Activated CD8-positive, alpha-beta memory T cell treated with anti-CD3 and anti-CD28 coated beads for 36 hours (primary cell): ENCODE results near the gene SIX5. TPM values are rescaled to one million over a fixed set of nuclear protein-coding genes. Genes with fewer than 3 reads are reported as not detected.

Source experiments
- CTCF ChIA-PET: fragments of 350-600 bp; sonication (Branson Sonifier 250); formaldehyde crosslinking; loops from one replicate; lab custom pipeline; 2021; ENCODE audit warnings: antibody characterized with exemption; lab: Charles Lee
- POLR2A ChIA-PET: fragments of 350-600 bp; sonication (Branson Sonifier 250); formaldehyde crosslinking; loops from one replicate; lab custom pipeline; 2021; ENCODE audit warnings: antibody characterized with exemption; lab: Charles Lee
- total RNA-seq, 2 experiments: library from RNA; stranded (reverse); gene quantifications; one replicate each; pipeline ENCODE4 v1.2.3, GENCODE V29; 2021

SIX5 gene
- 1 to 10 TPM; 2.0 to 2.5 TPM for total RNA-seq

DNA sequence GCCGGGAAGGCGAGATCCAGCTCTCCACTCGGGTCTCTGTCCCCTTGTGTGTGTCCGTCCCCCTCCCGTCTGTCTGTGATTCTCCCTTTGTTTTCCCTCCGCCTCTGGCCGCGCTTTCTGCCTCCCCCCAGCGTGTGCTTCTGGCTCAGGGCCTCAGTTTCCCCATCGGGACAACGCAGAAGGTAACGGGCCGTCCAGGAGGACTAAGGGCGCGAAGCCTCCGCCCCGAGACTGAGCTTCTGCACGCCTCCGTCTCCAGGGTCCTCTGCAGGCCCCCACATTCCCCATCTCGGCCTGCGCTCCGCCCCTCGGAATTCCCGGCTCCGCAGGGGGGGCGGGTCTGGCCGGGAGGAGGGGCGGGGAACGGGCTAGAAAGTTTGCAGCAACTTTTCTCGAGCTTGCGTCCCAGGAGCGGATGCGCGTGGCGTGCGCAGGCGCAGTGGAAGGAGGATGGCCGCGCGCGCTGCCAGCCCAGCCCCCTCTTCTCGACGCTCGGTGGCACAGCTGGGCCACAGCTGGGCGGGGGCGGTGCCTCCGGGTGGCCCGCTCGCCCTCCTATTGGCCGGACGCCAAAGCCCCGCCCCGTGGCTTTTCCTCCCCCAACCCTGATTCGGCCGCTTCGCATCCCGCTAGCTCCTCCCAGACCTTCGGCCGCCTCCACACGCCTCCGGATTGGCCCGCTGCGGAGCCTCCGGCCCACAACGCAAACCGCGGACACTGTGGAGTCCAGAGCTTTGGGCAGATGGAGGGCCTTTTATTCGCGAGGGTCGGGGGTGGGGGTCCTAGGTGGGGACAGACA, at the start of gene SIX5:
TSS of gene SIX5 (minus strand) at position 269 of the 799 bp plus-strand sequence. CDS start 408 bp downstream, outside the sequence.
- CTCF ChIA-PET, result interaction anchor here (0.5 to 4.0 kb wide), 29 partner anchors 10 to 344 kb away, joined by 3 to 43 read pairs (median 5); partner anchors contain the start of genes DMWD, FBXO46, QPCTL and SNRPD2
- POLR2A ChIA-PET, result interaction anchor here (0.8 to 2.1 kb wide), 9 partner anchors 13 to 113 kb away, joined by 3 to 17 read pairs (median 5); partner anchors contain the start of genes DMPK, DMWD, FBXO46 and SNRPD2

DNA sequence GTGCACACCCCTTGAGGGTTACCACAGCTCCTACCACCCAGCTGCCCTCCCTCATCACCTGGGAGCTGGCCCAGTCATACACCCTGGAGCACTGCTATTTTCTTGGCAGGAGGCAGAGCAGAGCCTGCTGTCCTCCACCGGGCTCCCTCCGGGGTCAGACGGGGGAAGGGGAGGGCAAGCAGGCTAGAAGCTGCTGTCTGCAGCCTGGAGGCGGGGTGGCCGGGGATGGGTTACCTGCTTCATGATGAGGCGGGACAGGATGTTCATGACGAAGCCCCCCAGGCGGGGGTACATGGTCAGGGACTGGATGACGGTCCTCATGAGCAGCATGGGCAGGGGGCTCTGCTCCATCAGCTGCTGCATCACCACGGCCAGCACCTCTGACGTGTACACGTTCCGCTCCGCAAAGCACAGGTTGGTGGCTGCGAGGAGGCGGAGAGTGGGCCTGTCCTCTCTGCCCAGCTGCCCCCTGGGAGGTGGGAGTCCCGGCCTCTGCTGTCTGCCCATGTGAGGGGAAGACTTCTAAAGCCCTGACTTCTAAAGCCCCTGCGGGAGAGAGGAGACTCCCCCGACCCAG, 48.8 kb upstream of the SIX5 start:
- POLR2A ChIA-PET, result no interaction called here

DNA sequence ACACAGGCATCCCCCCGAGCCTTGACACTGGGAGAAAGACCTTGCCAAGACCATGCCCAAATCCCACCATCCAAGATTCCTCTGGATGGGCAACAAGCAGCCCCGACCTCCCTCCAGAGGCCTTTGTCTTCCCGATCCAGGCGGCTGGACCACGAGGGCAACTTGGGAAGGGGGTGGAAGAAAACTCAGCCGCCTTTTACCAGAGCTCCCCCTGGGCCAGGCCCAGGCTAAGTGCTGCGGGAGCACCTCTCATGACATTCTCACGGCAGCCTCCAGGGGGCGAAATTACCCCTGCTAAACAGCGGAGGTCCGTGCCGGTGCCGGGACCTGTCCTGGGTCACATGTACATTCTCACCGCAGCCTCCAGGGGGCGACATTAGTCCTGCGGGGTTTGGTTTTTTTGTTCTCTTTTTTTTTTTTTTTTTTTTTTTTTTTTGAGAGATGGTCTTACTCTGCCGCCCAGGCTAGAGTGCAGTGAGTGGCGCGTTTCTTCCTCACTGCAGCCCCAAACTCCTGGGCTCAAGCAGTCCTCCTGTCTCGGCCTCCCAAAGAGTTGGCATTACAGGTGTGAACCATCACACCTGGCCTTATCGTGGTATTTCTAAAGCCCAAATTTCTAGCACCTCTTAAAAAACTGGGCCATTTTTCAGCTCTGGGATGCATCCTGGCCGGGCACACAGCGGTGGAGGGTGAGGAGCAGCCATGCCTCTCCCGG, 48.1 kb upstream of the SIX5 start:
- POLR2A ChIA-PET, result no interaction called here
- CTCF ChIA-PET, result interaction anchor here (0.6 to 2.8 kb wide), 32 partner anchors 9 to 961 kb away, joined by 3 to 24 read pairs (median 4); partner anchors contain the start of genes FOXA3, IRF2BP1, QPCTL and SIX5

More for the DNA sequence above, 48.8 kb upstream of the SIX5 start:
- CTCF ChIA-PET, result interaction anchor here (0.8 to 2.8 kb wide), 16 partner anchors 8 to 137 kb away, joined by 3 to 24 read pairs (median 6); partner anchors contain the start of genes FOXA3, IRF2BP1, SIX5 and SYMPK

DNA sequence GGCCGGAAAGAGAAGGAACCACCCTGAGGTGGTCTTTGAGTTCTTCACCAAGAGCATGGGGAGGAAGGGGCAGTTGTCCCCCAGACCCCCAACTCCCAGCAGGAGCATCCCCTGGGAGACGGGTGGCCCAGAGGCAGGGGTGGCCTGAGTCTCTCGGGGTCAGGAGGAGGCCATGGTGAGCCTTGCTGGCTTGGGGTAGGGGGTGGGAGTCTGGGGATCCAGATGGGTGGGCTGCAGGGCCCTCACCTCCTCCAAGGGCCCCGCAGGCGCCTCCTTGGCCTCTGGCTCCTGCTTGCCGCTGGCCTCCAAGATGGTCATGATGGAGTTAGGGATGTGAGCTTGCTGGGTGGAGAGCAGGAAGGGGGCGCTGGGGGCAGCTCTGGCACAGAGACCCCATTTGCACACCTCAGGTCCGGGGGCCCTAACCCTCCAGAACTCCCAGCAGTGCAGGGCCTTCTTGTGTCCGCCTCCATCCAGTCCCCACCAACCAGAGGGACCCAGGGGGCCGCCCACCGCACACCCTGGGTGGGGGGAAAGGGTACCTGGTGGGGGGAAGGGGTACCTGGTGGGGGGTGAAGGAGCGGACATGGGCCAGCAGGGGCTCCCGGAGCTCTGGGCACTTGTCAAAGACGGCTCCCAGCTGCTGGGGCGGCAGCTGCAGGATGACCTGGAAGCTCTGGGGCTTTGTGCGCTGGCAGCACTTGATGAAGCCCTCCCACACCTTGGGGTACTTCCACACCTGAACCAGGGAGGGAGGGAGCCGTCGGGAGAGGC, 47.4 kb upstream of the SIX5 start:
- ChIA-PET CTCF (interaction anchor here (0.6 to 2.8 kb wide), 30 partner anchors 10 to 961 kb away, joined by 3 to 24 read pairs (median 4); partner anchors contain the start of genes FOXA3, IRF2BP1, QPCTL and SIX5), POLR2A (no interaction called here)

DNA sequence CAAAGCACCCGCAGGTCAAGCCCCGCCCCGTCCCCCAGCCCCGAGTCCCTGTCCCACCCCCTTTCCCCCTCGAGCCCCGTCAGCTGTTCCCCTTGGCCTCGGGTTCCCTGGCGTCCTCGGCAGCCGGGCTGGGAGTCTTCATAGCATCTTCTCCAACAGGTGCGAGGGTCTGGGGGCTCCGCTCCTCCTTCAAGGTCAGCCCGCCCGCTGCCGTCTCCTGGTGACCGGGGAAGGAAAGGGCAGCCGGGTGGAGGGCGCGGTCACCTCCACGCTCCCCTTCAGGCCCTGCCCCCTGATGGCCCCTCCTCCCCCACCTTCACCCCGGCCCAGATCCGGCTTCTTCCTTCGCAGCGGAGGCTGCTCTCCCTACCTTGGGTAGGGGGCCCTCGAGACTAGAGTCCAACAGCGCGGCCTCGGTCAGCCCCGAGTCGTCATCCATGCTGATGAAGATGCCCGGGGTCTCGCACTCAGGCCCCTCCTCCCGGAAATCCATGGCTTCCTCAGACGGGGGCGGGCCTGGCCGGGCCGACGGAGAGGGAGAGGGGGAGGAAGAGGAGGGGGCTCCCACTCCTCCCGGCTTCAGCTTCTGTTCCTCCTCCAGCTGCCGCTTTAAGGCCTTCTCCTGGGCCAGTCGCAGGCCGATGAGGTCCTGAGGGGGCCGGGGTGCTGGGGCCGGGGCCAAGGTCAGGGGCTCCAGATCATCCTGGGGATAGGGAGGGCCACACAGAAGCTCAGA, 46.6 kb upstream of the SIX5 start:
- POLR2A ChIA-PET, result no interaction called here

DNA sequence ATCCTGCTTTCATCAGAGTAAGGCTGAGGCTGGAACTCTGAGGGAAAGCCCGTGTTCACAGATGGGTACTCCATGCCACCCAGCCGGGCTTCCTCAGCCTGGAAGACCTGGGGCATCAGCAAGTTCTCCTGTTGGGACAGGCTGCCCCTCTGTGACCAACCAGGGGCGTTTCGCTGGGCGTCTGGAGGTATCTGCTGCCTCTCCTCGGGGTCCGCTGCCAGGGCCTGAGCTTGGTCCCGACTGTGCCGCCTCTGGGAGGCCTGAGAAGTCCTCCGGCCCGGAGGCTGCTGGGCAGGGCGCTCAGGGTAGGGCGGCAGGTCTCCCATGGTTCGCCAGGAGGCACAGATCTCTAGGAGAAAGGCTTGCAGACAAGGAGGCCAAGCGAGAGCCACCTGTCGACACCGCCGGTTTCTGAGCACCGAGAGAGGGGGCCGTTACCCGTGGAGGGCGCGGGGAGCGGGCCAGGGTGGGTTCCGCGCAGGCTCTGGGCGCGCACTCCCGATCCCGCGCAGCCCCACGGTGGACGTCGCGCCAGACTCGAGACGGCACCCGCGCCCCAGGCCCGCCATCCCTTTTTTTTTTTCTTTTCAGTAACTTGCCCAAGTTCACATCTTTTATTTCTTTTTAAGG, 45.9 kb upstream of the SIX5 start, which contains the start of gene RSPH6A:
TSS of gene RSPH6A (minus strand) at position 458 of the 630 bp plus-strand sequence. CDS start at position 326, 132 bp downstream.
- ChIA-PET POLR2A (no interaction called here), CTCF (no interaction called here)

More for the DNA sequence above, 46.6 kb upstream of the SIX5 start:
- CTCF ChIA-PET, result interaction anchor here (0.9 to 2.8 kb wide), 5 partner anchors 10 to 70 kb away, joined by 3 to 20 read pairs (median 14); partner anchors contain the start of gene IRF2BP1

DNA sequence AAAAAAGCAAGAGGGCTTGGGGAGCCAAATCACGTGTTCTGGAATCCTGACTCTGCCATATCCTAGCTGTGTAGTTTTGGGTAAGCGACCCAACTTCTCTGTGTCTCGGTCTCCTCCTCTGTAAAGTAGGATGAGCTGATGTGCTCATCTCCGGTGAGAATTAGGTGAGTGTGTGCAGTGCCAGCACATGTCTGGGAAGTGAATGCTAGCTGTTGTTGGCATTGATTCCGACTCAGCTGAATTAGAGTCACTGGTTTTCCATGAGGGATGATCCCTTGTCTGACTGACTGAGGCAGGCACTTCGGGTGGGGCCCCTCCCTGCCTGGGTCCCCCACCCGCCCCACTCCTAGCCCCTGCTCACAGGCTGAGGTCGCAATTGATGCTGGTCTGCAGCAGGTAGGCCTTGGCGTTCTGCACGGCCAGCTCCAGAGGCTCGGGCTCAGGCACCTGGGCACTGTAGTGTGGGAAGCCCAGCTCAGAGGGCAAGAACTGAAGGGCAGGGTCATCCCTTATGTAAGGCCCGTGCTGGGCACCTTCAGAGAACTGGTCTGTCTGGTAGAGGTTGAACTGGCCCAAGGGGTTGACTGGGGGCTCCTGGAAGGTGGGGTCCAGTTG, 45.2 kb upstream of the SIX5 start:
- CTCF ChIA-PET, result no interaction called here
- POLR2A ChIA-PET, result interaction anchor here (1.1 kb wide), 1 partner anchor 44 kb away, joined by 3 read pairs; no protein-coding TSS in a partner anchor

DNA sequence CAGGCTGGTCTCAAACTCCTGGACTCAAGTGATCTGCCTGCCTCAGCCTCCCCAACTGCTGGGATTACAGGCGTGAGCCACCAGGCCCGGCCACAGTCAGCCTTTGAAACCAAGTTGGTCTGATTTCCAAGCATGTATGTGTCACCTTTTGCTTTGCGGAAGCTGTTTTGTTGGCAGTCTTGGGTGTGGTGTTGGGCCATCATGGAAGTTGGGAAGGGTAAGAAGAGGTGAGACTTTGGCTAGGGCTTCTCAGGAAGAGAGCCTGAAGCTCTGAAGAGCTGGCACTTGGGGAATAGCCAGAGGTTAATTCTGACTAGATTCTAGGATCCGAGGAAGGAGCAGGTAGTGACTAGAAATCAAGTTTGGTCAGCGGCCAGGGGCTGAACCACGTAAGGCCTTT, 43.2 kb upstream of the SIX5 start:
- ChIA-PET CTCF (no interaction called here), POLR2A (interaction anchor here (1.1 kb wide), 1 partner anchor 39 kb away, joined by 3 read pairs; no protein-coding TSS in a partner anchor)

DNA sequence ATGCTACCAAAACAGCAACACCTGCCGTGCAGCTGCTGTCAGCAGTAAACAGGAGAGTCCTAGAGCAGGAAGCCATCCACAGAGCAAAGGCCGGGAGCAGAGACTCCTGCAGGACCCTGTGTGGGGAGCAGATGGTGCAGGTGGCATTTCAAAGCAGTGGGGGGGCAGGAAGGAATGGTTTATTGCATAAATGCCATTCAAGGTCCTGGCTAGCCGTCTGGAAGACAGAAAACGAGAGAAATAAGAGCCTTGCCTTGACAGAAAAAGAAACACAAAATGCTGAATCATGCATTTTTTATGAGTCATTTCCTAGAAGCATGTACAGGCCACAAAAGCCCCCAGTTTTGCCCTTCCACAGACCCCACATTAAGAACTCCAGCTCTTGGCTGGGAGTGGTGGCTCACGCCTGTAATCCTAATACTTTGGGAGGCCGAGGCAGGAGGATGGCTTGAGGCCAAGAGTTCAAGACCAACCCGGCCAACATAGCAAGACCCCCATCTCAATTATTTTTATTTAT, 40.6 kb upstream of the SIX5 start:
- ChIA-PET CTCF (interaction anchor here (0.6 to 1.1 kb wide), 2 partner anchors 60 to 86 kb away, joined by 3 to 4 read pairs; no protein-coding TSS in a partner anchor), POLR2A (no interaction called here)

DNA sequence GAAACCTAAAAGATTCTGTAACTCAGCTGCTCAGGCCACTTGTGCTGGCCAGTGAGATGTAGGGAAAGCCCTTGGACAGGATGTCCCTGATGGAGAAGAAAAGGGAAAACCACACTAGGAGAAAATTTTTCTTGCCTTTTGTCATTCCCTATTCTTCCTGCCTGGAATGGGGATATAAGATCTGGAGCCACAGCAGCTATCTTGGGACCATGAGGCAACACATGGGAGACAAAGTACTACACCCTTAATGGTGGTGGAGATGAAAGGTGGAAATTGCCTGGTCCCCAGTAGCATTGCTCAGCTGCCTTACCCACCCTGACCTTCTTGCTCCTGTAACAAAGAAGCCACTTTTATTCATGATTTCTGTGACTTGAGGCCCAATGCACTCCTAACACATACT, 36.7 kb upstream of the SIX5 start:
- CTCF ChIA-PET, result no interaction called here
- POLR2A ChIA-PET, result no interaction called here

DNA sequence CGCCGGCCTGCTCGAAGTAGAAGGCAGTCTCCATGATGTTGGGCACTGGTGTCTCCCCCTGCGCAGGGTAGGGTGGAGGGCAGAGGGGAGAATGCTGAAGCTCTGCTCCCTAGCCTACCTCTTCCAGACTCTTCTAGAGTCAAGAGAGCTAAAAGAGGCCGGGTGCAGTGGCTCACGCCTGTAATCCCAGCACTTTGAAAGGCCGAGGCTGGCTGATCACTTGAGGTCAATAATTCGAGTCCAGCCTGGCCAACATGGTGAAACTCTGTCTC, 35.8 kb upstream of the SIX5 start:
- ChIA-PET CTCF (interaction anchor here (0.6 to 1.6 kb wide), 2 partner anchors 11 to 16 kb away, joined by 3 read pairs; no protein-coding TSS in a partner anchor), POLR2A (interaction anchor here (0.6 kb wide), 1 partner anchor 1238 kb away, joined by 6 read pairs; no protein-coding TSS in a partner anchor)

DNA sequence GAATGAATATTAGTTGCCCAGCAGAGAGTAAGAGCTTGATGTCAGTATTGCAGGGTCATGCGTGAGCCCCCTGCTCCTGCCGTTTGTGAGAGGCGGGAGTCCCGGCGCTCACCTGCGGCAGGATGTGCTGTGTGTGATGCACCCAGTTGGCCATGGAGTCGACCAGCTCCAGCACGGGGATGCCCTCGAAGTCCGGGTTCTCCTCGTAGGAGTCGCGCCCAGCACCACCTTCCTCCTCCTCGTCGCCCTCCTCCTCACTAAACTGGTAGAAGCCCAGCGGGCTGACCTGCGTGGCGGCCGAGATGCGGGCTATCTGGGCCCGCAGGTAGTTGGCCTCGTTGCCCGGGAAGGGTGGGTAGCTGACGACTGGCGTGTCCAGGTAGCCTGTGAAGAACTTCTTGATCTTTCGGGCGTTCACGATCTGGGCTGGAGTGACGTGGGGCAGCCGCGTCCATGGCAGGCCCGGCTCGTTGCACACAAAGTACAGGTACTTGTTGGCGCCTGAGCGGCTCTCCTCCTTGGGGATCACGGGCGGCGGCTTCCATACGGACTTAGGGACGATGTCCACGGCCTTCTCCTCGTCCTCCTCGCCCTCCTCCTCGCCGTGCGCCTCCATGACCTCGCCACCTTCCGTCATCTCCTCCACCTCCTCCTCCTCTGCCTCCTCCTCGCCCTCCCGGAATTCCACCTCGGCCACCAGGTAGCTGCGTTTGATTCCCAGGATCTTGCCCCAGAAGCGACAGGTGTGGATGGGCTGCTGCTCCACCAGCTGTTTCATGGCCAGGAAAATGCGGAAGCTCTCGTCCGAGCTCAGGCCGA, 35.3 kb upstream of the SIX5 start:
- POLR2A ChIA-PET, result interaction anchor here (0.6 kb wide), 2 partner anchors 13 to 1239 kb away, joined by 3 to 6 read pairs; no protein-coding TSS in a partner anchor

DNA sequence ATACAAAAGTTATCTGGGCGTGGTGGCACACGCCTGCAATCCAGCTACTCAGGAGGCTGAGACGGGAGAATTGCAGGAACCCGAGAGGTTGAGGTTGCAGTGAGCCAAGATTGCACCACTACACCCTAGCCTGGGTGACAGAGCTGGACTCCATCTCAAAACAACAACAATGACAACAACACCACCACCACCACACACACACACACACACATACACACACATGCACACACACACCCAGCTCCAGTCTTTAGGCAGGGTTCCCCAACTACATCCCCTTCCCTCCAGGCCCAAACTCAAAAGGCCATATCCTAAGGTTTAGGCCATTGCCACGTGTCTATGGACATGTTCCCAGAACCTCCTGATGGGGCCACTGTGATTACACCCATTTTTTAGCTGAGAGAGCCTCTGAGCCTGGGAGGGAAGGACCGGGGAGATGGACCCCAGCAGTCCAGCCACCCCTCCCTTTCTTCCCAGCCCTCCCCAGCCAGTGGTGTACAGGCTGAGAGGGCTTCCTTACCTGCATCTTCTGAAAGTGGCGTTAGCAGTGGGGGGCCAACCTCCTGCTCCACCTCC, 32.6 kb upstream of the SIX5 start:
- POLR2A ChIA-PET, result no interaction called here
- CTCF ChIA-PET, result interaction anchor here (0.7 to 4.4 kb wide), 3 partner anchors 15 to 32 kb away, joined by 3 to 43 read pairs (median 10); partner anchors contain the start of gene SIX5

More for the DNA sequence above, 35.3 kb upstream of the SIX5 start:
- CTCF ChIA-PET, result interaction anchor here (0.6 to 1.6 kb wide), 6 partner anchors 10 to 52 kb away, joined by 3 to 6 read pairs (median 3); partner anchors contain the start of gene SIX5

DNA sequence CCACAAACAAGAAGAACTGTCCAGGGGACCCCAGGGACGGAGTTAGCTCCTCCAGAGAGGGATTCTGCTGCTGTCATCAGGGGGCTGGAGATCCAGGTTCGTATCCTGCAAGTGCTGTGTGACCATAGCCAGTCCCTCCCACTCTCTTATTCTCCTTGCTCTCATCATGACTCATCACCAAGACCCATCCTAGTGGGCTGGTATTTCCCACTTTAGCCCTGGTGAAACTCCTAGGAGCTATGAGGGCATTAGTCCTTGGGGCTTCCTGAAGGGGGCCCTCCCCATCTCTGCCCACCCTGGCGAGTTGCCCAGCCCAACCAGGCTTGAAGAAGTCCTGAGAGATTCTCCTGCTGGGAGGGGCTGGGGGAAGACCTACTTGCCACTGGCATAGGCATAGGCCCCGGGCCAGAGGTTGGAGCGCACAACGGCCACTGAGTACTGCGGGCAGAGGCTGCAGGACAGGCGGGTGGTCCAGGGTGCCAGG, 31.1 kb upstream of the SIX5 start:
- ChIA-PET POLR2A (interaction anchor here (1.2 kb wide), 1 partner anchor 30 kb away, joined by 7 read pairs; no protein-coding TSS in a partner anchor), CTCF (interaction anchor here (0.7 to 4.4 kb wide), 8 partner anchors 15 to 89 kb away, joined by 3 to 43 read pairs (median 4); partner anchors contain the start of gene SIX5)
